ENCODE results near the gene DNPH1.

DNPH1 gene

GRCh38 chr6:43263314-43264178, 34.3 kb upstream of the DNPH1 start:
- peak; percentile 61 for DNase-seq

- no peak for DNase-seq
Observed at GRCh38 chr6:43262780-43263313, 33.6 kb upstream of the DNPH1 start.

- DNase-seq, result no peak
Observed at GRCh38 chr6:43262000-43262779, 32.9 kb upstream of the DNPH1 start.

GRCh38 chr6:43261198-43261597, 31.9 kb upstream of the DNPH1 start:
- no peak for DNase-seq

GRCh38 chr6:43260791-43261190, 31.5 kb upstream of the DNPH1 start:
- DNase-seq, result no peak

GRCh38 chr6:43258807-43259686, 29.8 kb upstream of the DNPH1 start:
- DNase-seq, result no peak

GRCh38 chr6:43258180-43258579, 28.9 kb upstream of the DNPH1 start:
- no peak for DNase-seq

- DNase-seq, result no peak
Observed at GRCh38 chr6:43257367-43258145, 28.3 kb upstream of the DNPH1 start.

GRCh38 chr6:43256670-43257366, 27.5 kb upstream of the DNPH1 start:
- no peak for DNase-seq

GRCh38 chr6:43255408-43256054, 26.2 kb upstream of the DNPH1 start:
- no peak for DNase-seq

- DNase-seq, result no peak
Observed at GRCh38 chr6:43254846-43255245, 25.6 kb upstream of the DNPH1 start.

- no peak for DNase-seq
Observed at GRCh38 chr6:43254138-43254817, 25.0 kb upstream of the DNPH1 start.

- no peak for DNase-seq
Observed at GRCh38 chr6:43253401-43253800, 24.1 kb upstream of the DNPH1 start.

GRCh38 chr6:43250992-43251373, 21.7 kb upstream of the DNPH1 start:
- no peak for DNase-seq

GRCh38 chr6:43248791-43249190, 19.5 kb upstream of the DNPH1 start:
- no peak for DNase-seq

GRCh38 chr6:43248101-43248500, 18.8 kb upstream of the DNPH1 start:
- DNase-seq, result no peak

GRCh38 chr6:43247114-43247999, 18.1 kb upstream of the DNPH1 start:
- no peak for DNase-seq

- DNase-seq, result no peak
Observed at GRCh38 chr6:43246301-43247113, 17.2 kb upstream of the DNPH1 start.
